GM12873 (cell line): Measurements from ENCODE around the gene CGREF1.

ENCODE experiments used
- CTCF ChIP-seq: IDR thresholded peaks from 2 replicates; pipeline ENCODE4 v1.5.1; 2012; ENCODE audit warnings: low read depth, mild to moderate bottlenecking, moderate library complexity, low read length, control low read depth; ENCODE audit not compliant: insufficient read depth; ENCODE audit errors: missing control alignments

The CGREF1 gene, protein sequence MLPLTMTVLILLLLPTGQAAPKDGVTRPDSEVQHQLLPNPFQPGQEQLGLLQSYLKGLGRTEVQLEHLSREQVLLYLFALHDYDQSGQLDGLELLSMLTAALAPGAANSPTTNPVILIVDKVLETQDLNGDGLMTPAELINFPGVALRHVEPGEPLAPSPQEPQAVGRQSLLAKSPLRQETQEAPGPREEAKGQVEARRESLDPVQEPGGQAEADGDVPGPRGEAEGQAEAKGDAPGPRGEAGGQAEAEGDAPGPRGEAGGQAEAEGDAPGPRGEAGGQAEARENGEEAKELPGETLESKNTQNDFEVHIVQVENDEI

GRCh38 chr2:27118525-27119329 lies at the start of gene CGREF1:
TSS of gene CGREF1 (minus strand) at chr2:27119128. CDS start at chr2:27104366, 14,762 bp downstream.
- TF ChIP-seq CTCF, result no peak

DNA sequence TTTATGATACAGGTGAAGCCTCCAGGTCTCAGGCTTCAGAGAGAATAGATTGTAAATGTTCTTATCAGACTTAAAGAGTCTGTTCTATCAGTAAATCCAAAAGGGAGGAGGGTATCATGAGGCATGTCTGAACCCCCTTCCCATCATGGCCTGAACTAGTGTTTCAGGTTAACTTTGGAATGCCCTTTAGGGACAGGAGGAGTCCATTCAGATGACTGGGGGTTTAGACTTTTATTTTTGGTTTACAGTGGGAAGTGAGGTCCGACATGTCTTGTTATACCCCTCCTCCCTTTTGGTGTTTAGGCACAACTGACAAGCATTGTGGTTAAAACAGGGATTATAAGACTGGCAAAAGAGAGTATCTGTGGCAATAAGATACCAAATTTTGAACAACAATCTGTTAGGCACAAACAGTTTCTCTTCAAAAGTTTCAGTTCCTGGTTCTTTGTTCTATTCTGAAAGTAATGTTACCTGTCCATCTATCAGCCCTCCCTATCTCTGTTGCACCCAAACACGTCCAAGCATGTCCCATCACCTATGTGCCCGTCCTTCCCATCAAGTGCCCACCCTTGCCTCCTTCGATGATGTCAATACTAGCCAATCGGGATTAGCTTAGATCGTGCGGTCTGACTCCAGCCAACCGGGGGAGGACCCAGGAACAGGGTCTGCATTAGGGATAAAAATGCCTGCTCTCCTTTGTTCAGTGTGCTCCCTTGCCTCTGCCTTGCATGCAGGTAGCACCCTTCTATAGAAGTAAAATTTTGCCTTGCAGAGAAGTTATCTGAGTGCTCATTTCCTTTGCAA lies 46.2 kb upstream of the CGREF1 start:
- TF ChIP-seq CTCF, result no peak

GRCh38 chr2:27162151-27163121 lies 43.5 kb upstream of the CGREF1 start:
- no peak for TF ChIP-seq CTCF

DNA sequence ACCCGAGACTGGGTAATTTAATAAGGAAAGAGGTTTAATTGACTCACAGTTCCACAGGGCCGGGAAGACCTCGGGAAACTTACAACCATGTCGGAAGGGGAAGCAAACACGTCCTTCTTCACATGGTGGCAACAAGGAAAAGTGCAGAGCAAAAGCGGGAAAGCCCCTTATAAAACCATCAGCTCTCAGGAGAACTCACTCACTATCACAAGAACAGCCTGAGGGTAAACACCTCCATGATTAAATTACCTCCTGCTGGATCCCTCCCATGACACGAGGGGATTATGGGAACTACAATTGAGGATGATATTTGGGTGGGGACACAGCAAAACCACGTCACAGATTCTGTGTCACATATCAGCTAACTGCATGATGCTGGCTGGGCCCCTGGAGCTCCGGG lies 41.3 kb upstream of the CGREF1 start:
- no peak for TF ChIP-seq CTCF

- TF ChIP-seq CTCF, result no peak
These were observed 40.3 kb upstream of the CGREF1 start for GRCh38 chr2:27159271-27159670.

DNA sequence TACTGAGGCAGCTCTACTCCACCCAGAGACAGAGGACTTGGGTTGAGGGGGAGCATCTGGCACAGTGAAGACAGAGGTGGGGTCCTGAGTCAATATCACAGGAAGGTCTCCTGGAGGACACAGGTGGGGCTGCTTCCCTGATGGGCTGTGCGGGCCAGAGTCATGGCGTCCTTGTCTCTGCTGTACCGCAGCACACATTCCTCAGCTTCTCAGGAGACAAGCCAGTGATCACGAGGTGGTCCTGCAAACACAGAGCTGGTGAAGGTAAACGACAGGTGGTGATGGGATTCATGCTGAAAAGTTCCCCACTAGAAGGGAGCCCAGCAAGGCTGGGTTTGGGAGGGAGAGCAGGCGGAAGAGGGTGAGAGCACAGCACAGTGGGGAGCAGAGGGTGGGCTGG lies 39.5 kb upstream of the CGREF1 start:
- TF ChIP-seq CTCF, result no peak
